ENCODE results near the gene OSBPL3.

DNA sequence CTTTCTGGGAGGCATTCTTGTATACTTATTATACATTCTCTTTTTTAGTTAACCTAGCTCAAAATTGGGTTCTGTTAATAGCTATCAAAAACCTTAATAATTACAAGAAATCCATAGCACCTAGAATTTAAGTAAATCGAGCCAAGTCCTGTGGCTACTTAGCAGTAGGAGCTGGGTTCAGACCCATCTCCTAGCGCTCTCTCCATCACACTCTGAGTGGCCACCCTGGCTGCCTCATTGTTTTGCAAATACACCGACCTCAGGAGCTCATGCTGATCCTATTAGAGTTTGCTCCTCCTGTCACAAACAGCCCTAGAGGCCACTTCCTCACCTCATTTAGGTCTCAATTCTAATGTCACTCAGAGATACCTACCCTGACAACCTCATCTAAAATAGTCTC lies 46.2 kb upstream of the OSBPL3 start:
- TF ChIP-seq, protein P1, sequence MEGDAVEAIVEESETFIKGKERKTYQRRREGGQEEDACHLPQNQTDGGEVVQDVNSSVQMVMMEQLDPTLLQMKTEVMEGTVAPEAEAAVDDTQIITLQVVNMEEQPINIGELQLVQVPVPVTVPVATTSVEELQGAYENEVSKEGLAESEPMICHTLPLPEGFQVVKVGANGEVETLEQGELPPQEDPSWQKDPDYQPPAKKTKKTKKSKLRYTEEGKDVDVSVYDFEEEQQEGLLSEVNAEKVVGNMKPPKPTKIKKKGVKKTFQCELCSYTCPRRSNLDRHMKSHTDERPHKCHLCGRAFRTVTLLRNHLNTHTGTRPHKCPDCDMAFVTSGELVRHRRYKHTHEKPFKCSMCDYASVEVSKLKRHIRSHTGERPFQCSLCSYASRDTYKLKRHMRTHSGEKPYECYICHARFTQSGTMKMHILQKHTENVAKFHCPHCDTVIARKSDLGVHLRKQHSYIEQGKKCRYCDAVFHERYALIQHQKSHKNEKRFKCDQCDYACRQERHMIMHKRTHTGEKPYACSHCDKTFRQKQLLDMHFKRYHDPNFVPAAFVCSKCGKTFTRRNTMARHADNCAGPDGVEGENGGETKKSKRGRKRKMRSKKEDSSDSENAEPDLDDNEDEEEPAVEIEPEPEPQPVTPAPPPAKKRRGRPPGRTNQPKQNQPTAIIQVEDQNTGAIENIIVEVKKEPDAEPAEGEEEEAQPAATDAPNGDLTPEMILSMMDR (IDR thresholded peaks at IDR 0.05), result no peak
- TF ChIP-seq EZH2 (IDR thresholded peaks at IDR 0.05; ENCODE audit: borderline replicate concordance, insufficient read depth, low read depth, low read length, poor library complexity, severe bottlenecking), result no peak

Measured in B cell (primary cell).